GM13976 (cell line): ENCODE results near the gene ATP5PO.

Experiments
- DNase-seq: peaks from one replicate; pipeline ENCODE4 v3.0.0; 2012; ENCODE audit warnings: low spot score
- CTCF ChIP-seq: IDR thresholded peaks from 2 replicates; pipeline ENCODE4 v1.5.1; 2012; ENCODE audit warnings: borderline replicate concordance, mild to moderate bottlenecking; ENCODE audit not compliant: insufficient read depth; ENCODE audit errors: extremely low read depth, missing control alignments, control extremely low read depth
- in situ Hi-C: fragments of 300-500 bp; cut with MboI; formaldehyde crosslinking; loops from one replicate; pipeline ENCODE4 v1.12.0; 2022; ENCODE audit warnings: low sequenced_read_pairs, mixed read lengths, inconsistent platforms; ENCODE audit not compliant: unreplicated experiment

The ATP5PO gene

GRCh38 chr21:33940881-33941245 is 25.3 kb upstream of the ATP5PO start:
- in situ Hi-C loops, result no loop called here
- DNase-seq, result no peak
- no peak for TF ChIP-seq CTCF

GRCh38 chr21:33940164-33940880 is 24.7 kb upstream of the ATP5PO start:
- TF ChIP-seq CTCF, result no peak
- in situ Hi-C loops, result no loop called here
- no peak for DNase-seq

- TF ChIP-seq CTCF, result no peak
- in situ Hi-C loops, result no loop called here
- no peak for DNase-seq
Measured at GRCh38 chr21:33939226-33939625, 23.6 kb upstream of the ATP5PO start.

- in situ Hi-C loops, result no loop called here
- no peak for TF ChIP-seq CTCF
- no peak for DNase-seq
Measured at GRCh38 chr21:33938381-33938780, 22.8 kb upstream of the ATP5PO start.

GRCh38 chr21:33937931-33938339 is 22.3 kb upstream of the ATP5PO start:
- no peak for TF ChIP-seq CTCF
- in situ Hi-C loops, result no loop called here
- no peak for DNase-seq

GRCh38 chr21:33937146-33937545 is 21.5 kb upstream of the ATP5PO start:
- DNase-seq, result no peak
- no peak for TF ChIP-seq CTCF
- in situ Hi-C loops, result no loop called here
